ENCODE measurements around the gene ZNF644. TPM values are rescaled to one million over a fixed set of nuclear protein-coding genes. Genes with fewer than 3 reads are reported as not detected.

ZNF644 gene
- polyA plus RNA-seq, 1 of the 3 experiments (the other 2 are of a cell fraction): 5.6 TPM

DNA sequence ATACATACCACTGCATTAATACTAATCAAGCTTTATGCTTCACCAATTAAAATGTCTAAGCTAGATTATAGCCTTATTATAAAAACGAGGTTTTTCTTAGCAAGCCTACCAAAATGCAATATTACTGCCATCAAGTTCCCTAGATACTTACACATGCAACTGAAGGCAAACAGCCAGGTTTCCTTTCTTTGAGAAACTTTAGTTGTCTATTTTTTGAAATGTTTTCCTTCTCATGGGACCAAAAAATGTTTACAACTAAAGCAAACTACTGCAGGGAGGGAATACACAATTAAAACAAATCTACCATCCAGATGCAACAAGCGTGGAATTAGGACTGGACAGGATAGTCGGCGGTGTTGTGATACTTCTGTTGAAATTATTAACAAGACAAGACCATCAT, 1.3 kb downstream of the ZNF644 start:
- H3K4me2 ChIP-seq: peak overlapping the region; percentile 91
- CTCF ChIA-PET: interaction anchor here (1.1 to 2.0 kb wide), 3 partner anchors 10 to 146 kb away, joined by 3 to 8 read pairs (median 3); no protein-coding TSS in a partner anchor
- H3K9me2 ChIP-seq: no peaks in the 10 kb centered on the region
- peaks cover 10 to 26% of the 10 kb centered on the region in 2 experiments for H3K4me1 ChIP-seq (ENCODE audit: control insufficient read depth in 1 of 2, insufficient read depth in 2 of 2, low read depth in 1 of 2, low read length in 1 of 2)
- H3K27ac ChIP-seq (ENCODE audit: low read depth in 2 of 2, low read length in 1 of 2): peak overlapping the region; percentile 98
- peaks cover 64% of the 10 kb centered on the region for H3K79me2 ChIP-seq (ENCODE audit: insufficient read depth)
- DNase-seq: no peak
- H3K9ac ChIP-seq: peak overlapping the region; percentile 98; the same call in 1 of the 2 replicates
- H3F3A ChIP-seq (replicated peaks; ENCODE audit: insufficient read depth): peaks cover 15% of the 10 kb centered on the region
- H3K36me3 ChIP-seq (replicated peaks in 1 of 2; ENCODE audit: control insufficient read depth in 1 of 2, insufficient read depth in 2 of 2, low read length in 1 of 2): peaks cover 10 to 12% of the 10 kb centered on the region in 2 experiments
- H3K4me3 ChIP-seq (ENCODE audit: low read depth in 2 of 2, low read length in 1 of 2): peak overlapping the region; percentile 85 to 88
- peaks cover 38% of the 10 kb centered on the region for H4K20me1 ChIP-seq (ENCODE audit: insufficient read depth)
- WGBS (ENCODE audit: low lambda C conversion rate): 24% methylated on average over 4 of the region's 4 CpGs
- no peaks in the 10 kb centered on the region for H3K9me3 ChIP-seq
- TF ChIP-seq, protein P1, sequence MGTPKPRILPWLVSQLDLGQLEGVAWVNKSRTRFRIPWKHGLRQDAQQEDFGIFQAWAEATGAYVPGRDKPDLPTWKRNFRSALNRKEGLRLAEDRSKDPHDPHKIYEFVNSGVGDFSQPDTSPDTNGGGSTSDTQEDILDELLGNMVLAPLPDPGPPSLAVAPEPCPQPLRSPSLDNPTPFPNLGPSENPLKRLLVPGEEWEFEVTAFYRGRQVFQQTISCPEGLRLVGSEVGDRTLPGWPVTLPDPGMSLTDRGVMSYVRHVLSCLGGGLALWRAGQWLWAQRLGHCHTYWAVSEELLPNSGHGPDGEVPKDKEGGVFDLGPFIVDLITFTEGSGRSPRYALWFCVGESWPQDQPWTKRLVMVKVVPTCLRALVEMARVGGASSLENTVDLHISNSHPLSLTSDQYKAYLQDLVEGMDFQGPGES (IDR thresholded peaks at IDR 0.05; ENCODE audit: low read depth, low read length): no peak
- no peak for TF ChIP-seq MEF2A (IDR thresholded peaks at IDR 0.05; ENCODE audit: borderline replicate concordance, low read depth)
- no peak for TF ChIP-seq SIN3A (IDR thresholded peaks at IDR 0.05; ENCODE audit: borderline replicate concordance, low read depth, low read length)
- no peak for TF ChIP-seq ZBTB33 (IDR thresholded peaks at IDR 0.05; ENCODE audit: borderline replicate concordance, low read depth)
- TF ChIP-seq, protein P2, sequence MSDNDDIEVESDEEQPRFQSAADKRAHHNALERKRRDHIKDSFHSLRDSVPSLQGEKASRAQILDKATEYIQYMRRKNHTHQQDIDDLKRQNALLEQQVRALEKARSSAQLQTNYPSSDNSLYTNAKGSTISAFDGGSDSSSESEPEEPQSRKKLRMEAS (IDR thresholded peaks at IDR 0.05; ENCODE audit: low read depth): no peak
- TF ChIP-seq EZH2phosphoT487 (IDR thresholded peaks at IDR 0.05; ENCODE audit: borderline replicate concordance, low read depth): no peak
- no peaks in the 10 kb centered on the region for H3K27me3 ChIP-seq (ENCODE audit: insufficient read depth)
- peak overlapping the region; percentile 1; the same call in 1 of the 2 replicates for H2AFZ ChIP-seq (ENCODE audit: low read depth)
- POLR2A ChIA-PET: no interaction called here

- H3K27me3 ChIP-seq (ENCODE audit: insufficient read depth): no peaks in the 10 kb centered on the region
- no peak overlapping the region for H3K9ac ChIP-seq
- no peak overlapping the region for H3K4me2 ChIP-seq
- 71% methylated on average over 2 of the region's 2 CpGs for WGBS (ENCODE audit: low lambda C conversion rate)
- peaks cover 89% of the 10 kb centered on the region for H3K79me2 ChIP-seq (ENCODE audit: insufficient read depth)
- no peaks in the 10 kb centered on the region for H3K9me3 ChIP-seq
- H3K27ac ChIP-seq (ENCODE audit: low read depth in 2 of 2, low read length in 1 of 2): no peak overlapping the region
- peak; percentile 10 for DNase-seq
- peaks cover 15% of the 10 kb centered on the region for H3F3A ChIP-seq (replicated peaks; ENCODE audit: insufficient read depth)
- H3K36me3 ChIP-seq (replicated peaks in 1 of 2; ENCODE audit: control insufficient read depth in 1 of 2, insufficient read depth in 2 of 2, low read length in 1 of 2): peaks cover 13 to 16% of the 10 kb centered on the region in 2 experiments
- POLR2A ChIA-PET: no interaction called here
- H2AFZ ChIP-seq (ENCODE audit: low read depth): no peak overlapping the region
- TF ChIP-seq POLR2AphosphoS5 (IDR thresholded peaks at IDR 0.05; ENCODE audit: low read depth, low read length) (no peak), GATA2 (CRISPR knock-in tag; IDR thresholded peaks at IDR 0.05) (no peak), CTCF (IDR thresholded peaks at IDR 0.05) (peak; percentile 49), YY1 (IDR thresholded peaks at IDR 0.05; ENCODE audit: low read depth) (no peak), RAD21 (IDR thresholded peaks at IDR 0.05; ENCODE audit: low read length) (0 out of 2 replicates have a peak, but pooled peaks have one; percentile 12)
- peaks cover 10 to 30% of the 10 kb centered on the region in 2 experiments for H3K4me1 ChIP-seq (ENCODE audit: control insufficient read depth in 1 of 2, insufficient read depth in 2 of 2, low read depth in 1 of 2, low read length in 1 of 2)
- H4K20me1 ChIP-seq (ENCODE audit: insufficient read depth): peaks cover 54% of the 10 kb centered on the region
- H3K4me3 ChIP-seq (ENCODE audit: low read depth in 2 of 2, low read length in 1 of 2): no peak overlapping the region
- CTCF ChIA-PET: no interaction called here
- H3K9me2 ChIP-seq: no peaks in the 10 kb centered on the region
Measured at GRCh38 chr1:91018006-91018405, 3.8 kb downstream of the ZNF644 start.
